Measurements from ENCODE around the gene ETNK2.

ETNK2 gene
- 2.4 reads per million, percentile 7 among the genes with 10 or more reads in this experiment for total RNA-seq

GRCh38 chr1:204151552-204152309 is at the start of gene ETNK2:
TSS of gene ETNK2 (minus strand) at chr1:204152044. CDS start at chr1:204151852, 192 bp downstream.
- DNase-seq, result peak; percentile 42

GRCh38 chr1:204201348-204202040 is 49.6 kb upstream of the ETNK2 start:
- no peak for DNase-seq

- DNase-seq, result no peak
Measured at GRCh38 chr1:204199579-204199978, 47.7 kb upstream of the ETNK2 start.

GRCh38 chr1:204198348-204199340 is 46.8 kb upstream of the ETNK2 start:
- no peak for DNase-seq

- no peak for DNase-seq
Measured at GRCh38 chr1:204197068-204197467, 45.2 kb upstream of the ETNK2 start.

GRCh38 chr1:204196068-204196795 is 44.4 kb upstream of the ETNK2 start, which contains the start of gene KISS1:
TSS of gene KISS1 (minus strand) at chr1:204196491. CDS start at chr1:204192876, 3,615 bp downstream.
- DNase-seq, result no peak

- DNase-seq, result no peak
Measured at GRCh38 chr1:204194771-204195170, 42.9 kb upstream of the ETNK2 start.

- no peak for DNase-seq
Measured at GRCh38 chr1:204194080-204194479, 42.2 kb upstream of the ETNK2 start.

GRCh38 chr1:204192589-204193352 is 40.9 kb upstream of the ETNK2 start:
- DNase-seq, result no peak

- DNase-seq, result no peak
Measured at GRCh38 chr1:204192046-204192445, 40.2 kb upstream of the ETNK2 start.

GRCh38 chr1:204191456-204191855 is 39.6 kb upstream of the ETNK2 start:
- no peak for DNase-seq

- no peak for DNase-seq
Measured at GRCh38 chr1:204190212-204191211, 38.7 kb upstream of the ETNK2 start.

- DNase-seq, result no peak
Measured at GRCh38 chr1:204188959-204189639, 37.3 kb upstream of the ETNK2 start.

- no peak for DNase-seq
Measured at GRCh38 chr1:204186597-204186996, 34.8 kb upstream of the ETNK2 start.

- DNase-seq, result no peak
Measured at GRCh38 chr1:204181116-204181515, 29.3 kb upstream of the ETNK2 start.

GRCh38 chr1:204180133-204180532 is 28.3 kb upstream of the ETNK2 start:
- DNase-seq, result no peak

- DNase-seq, result no peak
Measured at GRCh38 chr1:204178487-204179281, 26.8 kb upstream of the ETNK2 start.

GRCh38 chr1:204177133-204177532 is 25.3 kb upstream of the ETNK2 start:
- no peak for DNase-seq

Data from effector CD4-positive, alpha-beta T cell (primary cell).